ENCODE results near the gene GPR157.
A peak's percentile ranks its signal among the peaks of the same experiment; 100 is the strongest.

Gene GPR157

GRCh38 chr1:9086045-9086444, 42.9 kb downstream of the GPR157 start:
- DNase-seq = peak; percentile 86 to 93

- DNase-seq = no peak
Measured at GRCh38 chr1:9085306-9085940, 43.5 kb downstream of the GPR157 start.

- DNase-seq = no peak
Measured at GRCh38 chr1:9084906-9085305, 44.0 kb downstream of the GPR157 start.

- no peak for DNase-seq
Measured at GRCh38 chr1:9081473-9081872, 47.4 kb downstream of the GPR157 start.

- no peak for DNase-seq
Measured at GRCh38 chr1:9080705-9081291, 48.1 kb downstream of the GPR157 start.

GRCh38 chr1:9079988-9080704, 48.8 kb downstream of the GPR157 start:
- no peak for DNase-seq

- DNase-seq = no peak
Measured at GRCh38 chr1:9078752-9079500, 50.0 kb downstream of the GPR157 start.

- DNase-seq = no peak
Measured at GRCh38 chr1:9078015-9078751, 50.7 kb downstream of the GPR157 start.

- no peak for DNase-seq
Measured at GRCh38 chr1:9075022-9075421, 53.9 kb downstream of the GPR157 start.

- peak in 1 of 2 experiments; percentile 21 for DNase-seq
Measured at GRCh38 chr1:9073143-9073542, 55.8 kb downstream of the GPR157 start.

GRCh38 chr1:9071554-9072235, 57.2 kb downstream of the GPR157 start:
- no peak for DNase-seq

- DNase-seq = peak in 1 of 2 experiments; percentile 33
Measured at GRCh38 chr1:9070486-9070885, 58.4 kb downstream of the GPR157 start.

- DNase-seq = peak; percentile 90 to 96
Measured at GRCh38 chr1:9069326-9070100, 59.4 kb downstream of the GPR157 start, which contains the start of gene SLC2A5. TSS of gene SLC2A5 (minus strand) at chr1:9069635. CDS start at chr1:9069536, 99 bp downstream.

- DNase-seq = no peak
Measured at GRCh38 chr1:9068981-9069325, 59.9 kb downstream of the GPR157 start.

GRCh38 chr1:9066945-9067807, 61.7 kb downstream of the GPR157 start:
- DNase-seq = no peak

- DNase-seq = no peak
Measured at GRCh38 chr1:9065213-9065751, 63.6 kb downstream of the GPR157 start.

- DNase-seq = peak; percentile 43 to 84
Measured at GRCh38 chr1:9062846-9063245, 66.1 kb downstream of the GPR157 start.

GRCh38 chr1:9062021-9062471, 66.9 kb downstream of the GPR157 start:
- DNase-seq = no peak

GRCh38 chr1:9061252-9061960, 67.5 kb downstream of the GPR157 start:
- DNase-seq = no peak
